Left lung (tissue), 10 donors: ENCODE data around the gene MEGF8. TPM values are rescaled to one million over a fixed set of nuclear protein-coding genes. Genes with fewer than 3 reads are reported as not detected.
"Not testable (repeated sequence)": the region's sequence is repeated elsewhere in the genome, so short reads cannot be mapped to it uniquely, and the experiment has no call there.

Experiments
- ATAC-seq: fragments of 200-7000 bp; cut with Tn5 transposase; one replicate; pipeline ENCODE4 v1.9.1; 2020; ENCODE audit warnings: moderate library complexity
- DNase-seq, 4 donors: peaks; one replicate each; pipeline ENCODE4 v3.0.0-alpha.2; 2013 to 2020
- H3K27ac ChIP-seq, 2 donors: fragments of 200-600 bp; sonication (generic) in 1 of 2; one replicate each; pipeline versions ENCODE4 v1.5.0 to v1.8.0; 2020 to 2021
- H3K27me3 ChIP-seq, 2 donors: fragments of 200-600 bp; sonication (generic) in 1 of 2; one replicate each; pipeline versions ENCODE4 v1.5.0 to v1.8.0; 2020 to 2021
- H3K36me3 ChIP-seq, 2 donors: fragments of 200-600 bp; sonication (generic) in 1 of 2; one replicate each; pipeline versions ENCODE4 v1.5.0 to v1.8.0; 2020 to 2021
- H3K4me1 ChIP-seq, 2 donors: fragments of 200-600 bp; one replicate each; pipeline ENCODE4 v1.8.0; 2021
- H3K4me3 ChIP-seq, 2 donors: fragments of 200-600 bp; sonication (generic) in 1 of 2; one replicate each; pipeline versions ENCODE4 v1.5.0 to v1.8.0; 2020 to 2021; ENCODE audit warnings: mild to moderate bottlenecking in 1 of 2
- H3K9me3 ChIP-seq, 2 donors: fragments of 200-600 bp; sonication (generic) in 1 of 2; one replicate each; pipeline versions ENCODE4 v1.5.0 to v1.8.0; 2020 to 2021
- CTCF ChIP-seq, 2 donors: fragments of 200-600 bp; sonication (generic) in 1 of 2; IDR thresholded peaks; one replicate each; pipeline versions ENCODE4 v1.5.0 to v1.8.0; 2021; ENCODE audit warnings: antibody characterized with exemption in 2 of 2
- intact Hi-C, 2 donors: fragments of 100-400 bp; cut with DNase I; formaldehyde crosslinking; loops; one replicate each; pipeline versions ENCODE4 v1.11.2 to v1.14.2; 2022
- polyA plus RNA-seq, 6 donors: library from polyadenylated mRNA; unstranded; fragments of 120-200 nt; gene quantifications; one replicate each; pipeline ENCODE4 v1.2.1, GENCODE V29; 2013; ENCODE audit not compliant: insufficient read length in 6 of 6
- total RNA-seq, 2 donors: library from RNA; stranded (reverse); fragmentation: NEBNext Ultra II Directional; extraction: Animal tissue kit (Norgen Biotek cat#: 25700); gene quantifications; one replicate each; pipeline ENCODE4 v1.2.1, GENCODE V29; 2021
- donor health status: DM: no; HTN: yes; CAD: no.
- donor health status: DM: no; HTN: no; CAD: no.

MEGF8 gene
- total and polyA plus RNA-seq, 8 donors = 15.7 to 38.9 (median 34.8) TPM

- no peak overlapping the region for H3K4me3 ChIP-seq
- peaks cover 12 to 21% of the 10 kb centered on the region in 2 donors for H3K4me1 ChIP-seq
- DNase-seq (no peak), ATAC-seq (no peak)
- no peaks in the 10 kb centered on the region for H3K9me3 ChIP-seq
- no peaks in the 10 kb centered on the region for H3K36me3 ChIP-seq
- H3K27ac ChIP-seq = no peak overlapping the region
- no peak for TF ChIP-seq CTCF (IDR thresholded peaks at IDR 0.05)
- no peaks in the 10 kb centered on the region for H3K27me3 ChIP-seq
- intact Hi-C loops = no loop called here
Measured at GRCh38 chr19:42330241-42330711, 4.8 kb downstream of the MEGF8 start.

- intact Hi-C loops, ATAC-seq, H3K27me3 ChIP-seq, H3K36me3 ChIP-seq, H3K4me3 ChIP-seq, H3K27ac ChIP-seq, DNase-seq, H3K9me3 ChIP-seq: not testable (repeated sequence)
- H3K4me1 ChIP-seq = peaks cover 7 to 15% of the 10 kb centered on the region in 2 donors
Measured at GRCh38 chr19:42331333-42331732, 5.9 kb downstream of the MEGF8 start.

GRCh38 chr19:42332059-42332458, 6.6 kb downstream of the MEGF8 start:
- ATAC-seq = no peak
- Histone ChIP-seq H3K9me3 (no peaks in the 10 kb centered on the region), H3K36me3 (peaks cover 0 to 15% of the 10 kb centered on the region in 2 donors), H3K27ac (no peak overlapping the region), H3K4me1 (peaks cover 0 to 8% of the 10 kb centered on the region in 2 donors), H3K27me3 (no peaks in the 10 kb centered on the region), H3K4me3 (no peak overlapping the region)
- DNase-seq = no peak
- intact Hi-C loops = no loop called here
- TF ChIP-seq CTCF (IDR thresholded peaks at IDR 0.05) = no peak

GRCh38 chr19:42333018-42333417, 7.6 kb downstream of the MEGF8 start:
- TF ChIP-seq CTCF (IDR thresholded peaks at IDR 0.05) = no peak
- no peak for ATAC-seq
- no peaks in the 10 kb centered on the region for H3K27me3 ChIP-seq
- no peak for DNase-seq
- no peaks in the 10 kb centered on the region for H3K9me3 ChIP-seq
- H3K4me1 ChIP-seq = no peaks in the 10 kb centered on the region
- no peak overlapping the region for H3K4me3 ChIP-seq
- intact Hi-C loops = no loop called here
- H3K36me3 ChIP-seq = peaks cover 0 to 20% of the 10 kb centered on the region in 2 donors
- no peak overlapping the region for H3K27ac ChIP-seq

GRCh38 chr19:42333975-42334696, 8.7 kb downstream of the MEGF8 start:
- Histone ChIP-seq H3K27me3 (no peaks in the 10 kb centered on the region), H3K4me3 (no peak overlapping the region), H3K9me3 (no peaks in the 10 kb centered on the region), H3K27ac (no peak overlapping the region), H3K36me3 (peaks cover 0 to 20% of the 10 kb centered on the region in 2 donors), H3K4me1 (no peaks in the 10 kb centered on the region)
- TF ChIP-seq CTCF (IDR thresholded peaks at IDR 0.05) = no peak
- no peak for DNase-seq
- no peak for ATAC-seq
- intact Hi-C loops = no loop called here
